IPS-20b (cell line): Measurements from ENCODE around the gene RPS21.

Experiments used
- H3K27ac ChIP-seq: one replicate; pipeline ENCODE4 v1.5.1; 2013; ENCODE audit warnings: low read length
- H3K27me3 ChIP-seq: 2 replicates; pipeline ENCODE4 v1.6.1; 2013; ENCODE audit warnings: mild to moderate bottlenecking, low read length, inconsistent platforms; ENCODE audit not compliant: insufficient read depth
- H3K36me3 ChIP-seq: 2 replicates; pipeline ENCODE4 v1.6.1; 2013; ENCODE audit warnings: low read depth, mild to moderate bottlenecking, inconsistent platforms, low read length, moderate library complexity; ENCODE audit not compliant: insufficient read depth
- H3K4me1 ChIP-seq: 2 replicates; pipeline ENCODE4 v1.6.1; 2013; ENCODE audit warnings: mild to moderate bottlenecking, control low read depth, inconsistent platforms, low read length, moderate library complexity; ENCODE audit not compliant: insufficient read depth
- H3K4me3 ChIP-seq: 2 replicates; pipeline ENCODE4 v1.5.1; 2013; ENCODE audit warnings: mild to moderate bottlenecking, low read length, inconsistent platforms
- H3K9ac ChIP-seq: 2 replicates; pipeline ENCODE4 v1.6.1; 2013; ENCODE audit warnings: low read depth, mild to moderate bottlenecking, inconsistent platforms, low read length, moderate library complexity
- H3K9me3 ChIP-seq: 2 replicates; pipeline ENCODE4 v1.6.1; 2013; ENCODE audit warnings: mild to moderate bottlenecking, low read depth, low read length, inconsistent platforms; ENCODE audit not compliant: insufficient read depth

The RPS21 gene

GRCh38 chr20:62395311-62396242 lies 8.7 kb downstream of the RPS21 start:
- H3K9me3 ChIP-seq, result no peaks in the 10 kb centered on the region
- H3K36me3 ChIP-seq, result no peaks in the 10 kb centered on the region
- no peaks in the 10 kb centered on the region for H3K27me3 ChIP-seq
- no peak overlapping the region for H3K4me3 ChIP-seq
- no peaks in the 10 kb centered on the region for H3K4me1 ChIP-seq
- H3K27ac ChIP-seq, result no peak overlapping the region
- no peak overlapping the region for H3K9ac ChIP-seq

- H3K4me1 ChIP-seq, result no peaks in the 10 kb centered on the region
- H3K9ac ChIP-seq, result no peak overlapping the region
- H3K9me3 ChIP-seq, result no peaks in the 10 kb centered on the region
- H3K27ac ChIP-seq, result no peak overlapping the region
- H3K36me3 ChIP-seq, result no peaks in the 10 kb centered on the region
- no peaks in the 10 kb centered on the region for H3K27me3 ChIP-seq
- no peak overlapping the region for H3K4me3 ChIP-seq
Measured at GRCh38 chr20:62396367-62397239, 9.7 kb downstream of the RPS21 start.

GRCh38 chr20:62398120-62398821 lies 11.4 kb downstream of the RPS21 start:
- Histone ChIP-seq H3K9ac (no peak overlapping the region), H3K4me1 (no peaks in the 10 kb centered on the region), H3K9me3 (no peaks in the 10 kb centered on the region), H3K27ac (no peak overlapping the region), H3K4me3 (no peak overlapping the region), H3K36me3 (no peaks in the 10 kb centered on the region), H3K27me3 (no peaks in the 10 kb centered on the region)

- no peak overlapping the region for H3K9ac ChIP-seq
- H3K27me3 ChIP-seq, result no peaks in the 10 kb centered on the region
Measured at GRCh38 chr20:62400021-62400420, 13.1 kb downstream of the RPS21 start.

GRCh38 chr20:62400541-62400940 lies 13.6 kb downstream of the RPS21 start:
- H3K4me3 ChIP-seq, result no peak overlapping the region
- no peak overlapping the region for H3K9ac ChIP-seq

More at GRCh38 chr20:62400021-62400420, 13.1 kb downstream of the RPS21 start:
- no peaks in the 10 kb centered on the region for H3K36me3 ChIP-seq
- H3K4me3 ChIP-seq, result no peak overlapping the region
- H3K27ac ChIP-seq, result no peak overlapping the region
- H3K4me1 ChIP-seq, result no peaks in the 10 kb centered on the region
- no peaks in the 10 kb centered on the region for H3K9me3 ChIP-seq

GRCh38 chr20:62401331-62401779 lies 14.5 kb downstream of the RPS21 start:
- no peak overlapping the region for H3K4me3 ChIP-seq

More at GRCh38 chr20:62400541-62400940, 13.6 kb downstream of the RPS21 start:
- Histone ChIP-seq H3K36me3 (no peaks in the 10 kb centered on the region), H3K9me3 (no peaks in the 10 kb centered on the region), H3K27me3 (no peaks in the 10 kb centered on the region), H3K4me1 (no peaks in the 10 kb centered on the region), H3K27ac (no peak overlapping the region)

GRCh38 chr20:62402456-62403150 lies 15.7 kb downstream of the RPS21 start:
- Histone ChIP-seq H3K9me3 (no peaks in the 10 kb centered on the region), H3K27ac (no peak overlapping the region), H3K36me3 (no peaks in the 10 kb centered on the region), H3K4me1 (0 out of 2 replicates have a peak, but pooled peaks cover 3% of the 10 kb centered on the region), H3K27me3 (peaks cover 2% of the 10 kb centered on the region; the same call in 1 of the 2 replicates), H3K9ac (no peak overlapping the region), H3K4me3 (no peak overlapping the region)

More at GRCh38 chr20:62401331-62401779, 14.5 kb downstream of the RPS21 start:
- Histone ChIP-seq H3K27me3 (no peaks in the 10 kb centered on the region; the same call in 1 of the 2 replicates), H3K9me3 (no peaks in the 10 kb centered on the region), H3K4me1 (0 out of 2 replicates have a peak, but pooled peaks cover under 1% of the 10 kb centered on the region), H3K36me3 (no peaks in the 10 kb centered on the region), H3K9ac (no peak overlapping the region), H3K27ac (no peak overlapping the region)

GRCh38 chr20:62403331-62403730 lies 16.4 kb downstream of the RPS21 start:
- no peak overlapping the region for H3K4me3 ChIP-seq
- no peak overlapping the region for H3K27ac ChIP-seq
- 0 out of 2 replicates have a peak, but pooled peaks cover 3% of the 10 kb centered on the region for H3K4me1 ChIP-seq
- no peak overlapping the region for H3K9ac ChIP-seq
- peaks cover 7% of the 10 kb centered on the region; the same call in 1 of the 2 replicates for H3K27me3 ChIP-seq
- no peaks in the 10 kb centered on the region for H3K36me3 ChIP-seq
- no peaks in the 10 kb centered on the region for H3K9me3 ChIP-seq

GRCh38 chr20:62404112-62404665 lies 17.3 kb downstream of the RPS21 start:
- Histone ChIP-seq H3K36me3 (no peaks in the 10 kb centered on the region), H3K9ac (no peak overlapping the region), H3K27me3 (peaks cover 10% of the 10 kb centered on the region), H3K4me3 (no peak overlapping the region), H3K27ac (no peak overlapping the region), H3K4me1 (0 out of 2 replicates have a peak, but pooled peaks cover 3% of the 10 kb centered on the region), H3K9me3 (no peaks in the 10 kb centered on the region)

GRCh38 chr20:62404761-62405107 lies 17.8 kb downstream of the RPS21 start:
- no peaks in the 10 kb centered on the region for H3K9me3 ChIP-seq
- H3K27me3 ChIP-seq, result peaks cover 15% of the 10 kb centered on the region
- 0 out of 2 replicates have a peak, but pooled peaks cover 3% of the 10 kb centered on the region for H3K4me1 ChIP-seq
- no peak overlapping the region for H3K4me3 ChIP-seq
- H3K9ac ChIP-seq, result no peak overlapping the region
- H3K27ac ChIP-seq, result no peak overlapping the region
- H3K36me3 ChIP-seq, result no peaks in the 10 kb centered on the region
